Trophoblast cell (in vitro differentiated cells and primary cell): ENCODE data around the gene LDLRAD4.

Experiments used
- DNase-seq, 2 donors: peaks; one replicate each; pipeline ENCODE4 v3.0.0-alpha.2; 2016
- H2AFZ ChIP-seq: 2 replicates; pipeline ENCODE4 v1.6.1; 2013; ENCODE audit warnings: low read length, moderate library complexity, mild to moderate bottlenecking; ENCODE audit not compliant: insufficient read depth, poor library complexity
- H2AK5ac ChIP-seq: 2 replicates; pipeline ENCODE4 v1.6.1; 2013; ENCODE audit warnings: mild to moderate bottlenecking, low read length
- H2BK120ac ChIP-seq: 2 replicates; pipeline ENCODE4 v1.6.1; 2013; ENCODE audit warnings: low read length, mild to moderate bottlenecking, moderate library complexity; ENCODE audit not compliant: insufficient read depth, poor library complexity
- H2BK12ac ChIP-seq: 2 replicates; pipeline ENCODE4 v1.6.1; 2013; ENCODE audit warnings: mild to moderate bottlenecking, low read length, moderate library complexity
- H2BK5ac ChIP-seq: 2 replicates; pipeline ENCODE4 v1.6.1; 2013; ENCODE audit warnings: low read length, low read depth, moderate library complexity, mild to moderate bottlenecking; ENCODE audit not compliant: poor library complexity
- H3K14ac ChIP-seq: 2 replicates; pipeline ENCODE4 v1.6.1; 2013; ENCODE audit warnings: mild to moderate bottlenecking, low read length
- H3K18ac ChIP-seq: 2 replicates; pipeline ENCODE4 v1.6.1; 2013; ENCODE audit warnings: mild to moderate bottlenecking, low read length
- H3K23ac ChIP-seq: 2 replicates; pipeline ENCODE4 v1.6.1; 2013; ENCODE audit warnings: low read length
- H3K27ac ChIP-seq: 2 replicates; pipeline ENCODE4 v1.5.1; 2013; ENCODE audit warnings: low read depth, mild to moderate bottlenecking, inconsistent platforms, low read length, moderate library complexity
- H3K27me3 ChIP-seq: 2 replicates; pipeline ENCODE4 v1.6.1; 2013; ENCODE audit warnings: inconsistent platforms, mild to moderate bottlenecking, low read length, moderate library complexity; ENCODE audit not compliant: insufficient read depth
- H3K36me3 ChIP-seq, 2 experiments: 1 replicate in 1 of 2; 2 replicates in 1 of 2; pipeline ENCODE4 v1.6.1; 2013; ENCODE audit warnings: low read length in 2 of 2, mild to moderate bottlenecking in 2 of 2, moderate library complexity in 1 of 2; ENCODE audit not compliant: insufficient read depth in 2 of 2, control insufficient read depth in 1 of 2
- H3K4ac ChIP-seq: 2 replicates; pipeline ENCODE4 v1.6.1; 2013; ENCODE audit warnings: low read depth, mild to moderate bottlenecking, low read length, moderate library complexity
- H3K4me1 ChIP-seq, 2 experiments: 1 replicate in 1 of 2; 2 replicates in 1 of 2; pipeline ENCODE4 v1.6.1; 2013; ENCODE audit warnings: low read length in 2 of 2, mild to moderate bottlenecking in 2 of 2, moderate library complexity in 1 of 2; ENCODE audit not compliant: insufficient read depth in 2 of 2, control insufficient read depth in 1 of 2
- H3K4me2 ChIP-seq: 2 replicates; pipeline ENCODE4 v1.6.1; 2013; ENCODE audit warnings: inconsistent platforms, mild to moderate bottlenecking, low read length, moderate library complexity
- H3K4me3 ChIP-seq: 2 replicates; pipeline ENCODE4 v1.5.1; 2013; ENCODE audit warnings: mild to moderate bottlenecking, low read depth, low read length, inconsistent platforms
- H3K79me1 ChIP-seq: one replicate; pipeline ENCODE4 v1.6.1; 2013; ENCODE audit warnings: low read length
- H3K79me2 ChIP-seq: 2 replicates; pipeline ENCODE4 v1.6.1; 2013; ENCODE audit warnings: low read length, mild to moderate bottlenecking; ENCODE audit not compliant: control insufficient read depth, insufficient read depth, poor library complexity
- H3K9ac ChIP-seq: 2 replicates; pipeline ENCODE4 v1.6.1; 2013; ENCODE audit warnings: mild to moderate bottlenecking, low read length
- H3K9me3 ChIP-seq: 2 replicates; pipeline ENCODE4 v1.6.1; 2013; ENCODE audit warnings: low read depth, mild to moderate bottlenecking, control low read depth, inconsistent platforms, low read length; ENCODE audit not compliant: insufficient read depth
- H4K12ac ChIP-seq: 2 replicates; pipeline ENCODE4 v1.6.1; 2013; ENCODE audit warnings: low read depth, mild to moderate bottlenecking, low read length, moderate library complexity
- H4K8ac ChIP-seq: 2 replicates; pipeline ENCODE4 v1.6.1; 2013; ENCODE audit warnings: low read depth, mild to moderate bottlenecking, low read length, moderate library complexity
- H4K91ac ChIP-seq: one replicate; pipeline ENCODE4 v1.6.1; 2013; ENCODE audit warnings: low read depth, mild to moderate bottlenecking, low read length, moderate library complexity
- WGBS: extraction: QIAGEN DNeasy Blood & Tissue Kit; methylation state at CpG from one replicate; pipeline ENCODE4 v1.1.7; 2013; ENCODE audit warnings: missing lambda C conversion rate; ENCODE audit not compliant: insufficient read length, insufficient coverage; ENCODE audit errors: extremely low coverage; 5-methylcytosine and 5-hydroxymethylcytosine counted together

The LDLRAD4 gene

DNA sequence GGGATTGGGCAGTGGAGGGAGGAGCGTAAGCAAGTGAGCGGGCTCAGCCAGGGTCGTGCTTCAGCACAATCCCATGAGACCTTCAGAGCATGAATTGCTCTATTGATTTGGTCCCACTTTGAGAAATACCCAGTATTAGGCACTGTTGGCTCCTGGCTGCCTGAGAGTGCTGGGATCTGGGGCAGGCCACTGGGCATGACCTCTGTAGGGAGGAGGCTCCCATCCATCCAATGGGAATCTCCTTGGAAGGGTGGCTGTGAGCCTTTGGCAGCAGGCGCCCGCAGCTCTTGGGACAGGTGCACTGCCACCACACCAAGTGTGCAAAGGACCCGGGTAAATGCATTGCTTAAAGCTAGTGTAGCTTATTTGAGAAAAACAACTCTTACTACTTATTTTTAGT, 137.5 kb downstream of the LDLRAD4 start:
- no peak overlapping the region for H3K27ac ChIP-seq
- H3K4me2 ChIP-seq: no peak overlapping the region
- H4K12ac ChIP-seq: no peak overlapping the region
- H3K23ac ChIP-seq: no peak overlapping the region
- no CpG with 5 or more reads among the region's 6 CpGs for WGBS
- no peaks in the 10 kb centered on the region for H3K79me2 ChIP-seq
- H3K36me3 ChIP-seq: no peaks in the 10 kb centered on the region
- no peak overlapping the region for H3K4ac ChIP-seq
- DNase-seq: no peak
- H3K79me1 ChIP-seq: no peaks in the 10 kb centered on the region
- no peak overlapping the region for H4K8ac ChIP-seq
- H2BK120ac ChIP-seq: no peak overlapping the region
- no peak overlapping the region for H2BK5ac ChIP-seq
- H3K14ac ChIP-seq: no peak overlapping the region
- H2AFZ ChIP-seq: no peak overlapping the region
- H2AK5ac ChIP-seq: no peak overlapping the region
- no peak overlapping the region for H3K9ac ChIP-seq
- H3K18ac ChIP-seq: no peak overlapping the region
- H3K4me1 ChIP-seq: peaks cover 0 to 5% of the 10 kb centered on the region in 2 experiments
- no peak overlapping the region for H4K91ac ChIP-seq
- peaks cover 3% of the 10 kb centered on the region for H3K9me3 ChIP-seq
- no peak overlapping the region for H2BK12ac ChIP-seq
- no peak overlapping the region for H3K4me3 ChIP-seq
- no peaks in the 10 kb centered on the region for H3K27me3 ChIP-seq

DNA sequence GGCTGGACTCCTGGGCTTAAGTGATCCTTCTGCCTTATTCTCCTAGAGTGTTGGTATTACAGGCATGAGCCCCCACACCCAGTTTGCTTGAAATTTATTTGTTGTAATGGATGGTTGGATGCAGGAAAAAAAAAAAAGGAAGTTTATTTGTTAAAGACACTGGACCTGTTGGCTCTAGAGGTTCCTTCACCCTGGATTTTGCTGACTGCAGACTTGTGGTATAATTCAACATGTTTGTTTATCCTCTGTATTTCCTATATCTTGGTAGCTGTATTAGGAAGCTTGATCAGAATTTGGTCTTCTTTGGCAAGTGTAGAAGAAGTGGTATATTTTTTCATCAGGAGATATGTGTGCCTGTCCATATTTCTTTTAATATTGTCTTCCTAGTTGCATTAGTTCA, 138.7 kb downstream of the LDLRAD4 start:
- no peak overlapping the region for H3K4me3 ChIP-seq
- H4K91ac ChIP-seq: no peak overlapping the region
- H4K12ac ChIP-seq: no peak overlapping the region
- DNase-seq: no peak
- H3K27me3 ChIP-seq: no peaks in the 10 kb centered on the region
- peaks cover 3% of the 10 kb centered on the region for H3K9me3 ChIP-seq
- H3K4me2 ChIP-seq: no peak overlapping the region
- no peak overlapping the region for H2AFZ ChIP-seq
- no peaks in the 10 kb centered on the region for H3K36me3 ChIP-seq
- no peak overlapping the region for H3K9ac ChIP-seq
- H3K4me1 ChIP-seq: peaks cover 0 to 5% of the 10 kb centered on the region in 2 experiments
- H3K79me1 ChIP-seq: no peaks in the 10 kb centered on the region
- H3K18ac ChIP-seq: no peak overlapping the region
- no peak overlapping the region for H2AK5ac ChIP-seq
- no peak overlapping the region for H2BK120ac ChIP-seq
- H3K79me2 ChIP-seq: no peaks in the 10 kb centered on the region
- H2BK12ac ChIP-seq: no peak overlapping the region
- H4K8ac ChIP-seq: no peak overlapping the region
- no peak overlapping the region for H3K23ac ChIP-seq
- no peak overlapping the region for H3K27ac ChIP-seq
- H3K14ac ChIP-seq: no peak overlapping the region
- no peak overlapping the region for H2BK5ac ChIP-seq
- H3K4ac ChIP-seq: no peak overlapping the region

DNA sequence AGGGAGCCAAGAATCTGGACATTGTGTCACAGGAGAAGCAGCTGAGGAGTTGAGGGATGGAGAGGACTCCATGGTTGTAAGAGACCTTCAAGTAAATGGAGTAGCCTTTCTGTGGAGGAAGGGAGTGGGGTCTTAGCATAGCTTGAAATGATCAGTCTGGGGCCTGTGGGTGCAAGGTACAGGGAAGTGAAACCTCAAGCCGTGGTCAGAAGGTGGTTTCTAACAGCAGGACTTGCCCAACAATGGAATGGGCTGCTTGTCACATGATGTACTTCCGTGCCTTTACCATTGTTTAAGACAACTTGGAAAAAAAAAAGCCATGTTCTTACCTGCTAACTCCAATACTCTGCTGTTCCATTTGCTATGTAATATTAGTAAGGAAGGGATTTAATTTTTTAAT, 140.7 kb downstream of the LDLRAD4 start:
- Histone ChIP-seq H3K79me1 (no peaks in the 10 kb centered on the region), H3K27ac (no peak overlapping the region), H2BK5ac (no peak overlapping the region), H3K79me2 (no peaks in the 10 kb centered on the region), H2BK120ac (no peak overlapping the region), H4K12ac (no peak overlapping the region), H4K91ac (no peak overlapping the region), H3K18ac (no peak overlapping the region), H2AFZ (no peak overlapping the region), H3K9me3 (peaks cover 3% of the 10 kb centered on the region), H4K8ac (no peak overlapping the region), H3K36me3 (no peaks in the 10 kb centered on the region), H3K27me3 (no peaks in the 10 kb centered on the region), H2AK5ac (no peak overlapping the region), H3K23ac (no peak overlapping the region), H3K9ac (no peak overlapping the region), H3K4me3 (no peak overlapping the region), H3K4me1 (no peaks in the 10 kb centered on the region), H3K4me2 (no peak overlapping the region), H2BK12ac (no peak overlapping the region), H3K4ac (no peak overlapping the region), H3K14ac (no peak overlapping the region)
- no CpG with 5 or more reads among the region's 2 CpGs for WGBS
- DNase-seq: no peak

- H3K79me1 ChIP-seq: no peaks in the 10 kb centered on the region
- H3K4me3 ChIP-seq: no peak overlapping the region
- peaks cover 3% of the 10 kb centered on the region for H3K9me3 ChIP-seq
- H3K18ac ChIP-seq: no peak overlapping the region
- no peak overlapping the region for H3K4ac ChIP-seq
- no peak overlapping the region for H2BK12ac ChIP-seq
- H4K8ac ChIP-seq: no peak overlapping the region
- H3K27ac ChIP-seq: no peak overlapping the region
- H4K91ac ChIP-seq: no peak overlapping the region
- H3K36me3 ChIP-seq: no peaks in the 10 kb centered on the region
- H2AK5ac ChIP-seq: no peak overlapping the region
- no peak overlapping the region for H4K12ac ChIP-seq
- no peak overlapping the region for H3K9ac ChIP-seq
- H2BK120ac ChIP-seq: no peak overlapping the region
- no peak overlapping the region for H2BK5ac ChIP-seq
- H3K4me2 ChIP-seq: no peak overlapping the region
- DNase-seq: no peak
- no peaks in the 10 kb centered on the region for H3K79me2 ChIP-seq
- no CpG with 5 or more reads among the region's 3 CpGs for WGBS
- H3K4me1 ChIP-seq: no peaks in the 10 kb centered on the region
- no peak overlapping the region for H3K23ac ChIP-seq
- H2AFZ ChIP-seq: no peak overlapping the region
- H3K27me3 ChIP-seq: no peaks in the 10 kb centered on the region
- no peak overlapping the region for H3K14ac ChIP-seq
These were observed 142.9 kb downstream of the LDLRAD4 start for GRCh38 chr18:13361431-13361830.
